Lower leg skin (tissue), 4 donors: ENCODE results near the gene DPP6. TPM values are rescaled to one million over a fixed set of nuclear protein-coding genes. Genes with fewer than 3 reads are reported as not detected.

Source experiments
- DNase-seq, 2 donors: peaks; one replicate each; pipeline ENCODE4 v3.0.0-alpha.2; 2019; ENCODE audit warnings: low spot score in 2 of 2
- H3K4me3 ChIP-seq: fragments of 200-600 bp; sonication (generic); 2 replicates; pipeline ENCODE4 v1.5.1; 2017; ENCODE audit warnings: mild to moderate bottlenecking, low read depth; ENCODE audit not compliant: poor library complexity, severe bottlenecking
- POLR2A ChIP-seq, 2 donors: fragments of 450-650 bp; IDR thresholded peaks; one replicate each; pipeline ENCODE4 v1.6.1; 2016 to 2017; ENCODE audit warnings: antibody characterized with exemption in 2 of 2, mild to moderate bottlenecking in 1 of 2, moderate library complexity in 1 of 2
- WGBS, 2 donors: methylation state at CpG; one replicate each; pipeline ENCODE4 v1.1.5; 2018; 5-methylcytosine and 5-hydroxymethylcytosine counted together
- intact Hi-C: fragments of 100-400 bp; cut with DNase I; formaldehyde crosslinking; loops from one replicate; pipeline ENCODE4 v1.15.0; 2023; ENCODE audit warnings: low total_unique reads
- total RNA-seq, 4 donors: library from RNA; depleted of rRNA; stranded (reverse); fragments of >200 nt; gene quantifications; one replicate each; pipeline ENCODE4 v1.1.0, GENCODE V29; 2016
- TF ChIP-seq, protein P1 (sequence below), 3 donors: fragments of 450-650 bp; IDR thresholded peaks; one replicate each; pipeline ENCODE4 v1.5.1; 2016; ENCODE audit warnings: antibody characterized with exemption in 3 of 3, mild to moderate bottlenecking in 3 of 3, moderate library complexity in 2 of 3

Gene DPP6
- total RNA-seq, 4 donors from 2014 or later, result 1.0 to 4.5 (median 2.9) TPM

DNA sequence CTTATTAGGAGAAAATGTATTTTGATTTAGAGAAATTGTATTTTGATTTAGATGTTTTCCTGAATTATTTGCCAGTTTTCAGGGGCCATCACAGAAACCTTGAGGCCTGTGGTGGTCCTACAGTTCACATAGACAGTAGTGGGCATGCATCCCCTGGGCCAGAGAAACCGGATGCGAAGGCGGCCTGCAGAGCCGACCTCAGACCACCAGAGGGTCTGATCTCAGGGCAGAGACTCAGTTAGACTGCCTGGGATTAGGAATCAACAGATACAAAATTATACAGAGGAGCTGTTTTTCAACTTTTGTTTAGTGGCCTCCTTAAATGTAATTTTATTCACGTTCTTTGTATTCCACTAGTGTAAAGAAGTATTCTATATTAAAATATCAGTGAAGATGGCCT is 792.3 kb downstream of the DPP6 start:
- no peak overlapping the region for H3K4me3 ChIP-seq
- TF ChIP-seq, protein P1, sequence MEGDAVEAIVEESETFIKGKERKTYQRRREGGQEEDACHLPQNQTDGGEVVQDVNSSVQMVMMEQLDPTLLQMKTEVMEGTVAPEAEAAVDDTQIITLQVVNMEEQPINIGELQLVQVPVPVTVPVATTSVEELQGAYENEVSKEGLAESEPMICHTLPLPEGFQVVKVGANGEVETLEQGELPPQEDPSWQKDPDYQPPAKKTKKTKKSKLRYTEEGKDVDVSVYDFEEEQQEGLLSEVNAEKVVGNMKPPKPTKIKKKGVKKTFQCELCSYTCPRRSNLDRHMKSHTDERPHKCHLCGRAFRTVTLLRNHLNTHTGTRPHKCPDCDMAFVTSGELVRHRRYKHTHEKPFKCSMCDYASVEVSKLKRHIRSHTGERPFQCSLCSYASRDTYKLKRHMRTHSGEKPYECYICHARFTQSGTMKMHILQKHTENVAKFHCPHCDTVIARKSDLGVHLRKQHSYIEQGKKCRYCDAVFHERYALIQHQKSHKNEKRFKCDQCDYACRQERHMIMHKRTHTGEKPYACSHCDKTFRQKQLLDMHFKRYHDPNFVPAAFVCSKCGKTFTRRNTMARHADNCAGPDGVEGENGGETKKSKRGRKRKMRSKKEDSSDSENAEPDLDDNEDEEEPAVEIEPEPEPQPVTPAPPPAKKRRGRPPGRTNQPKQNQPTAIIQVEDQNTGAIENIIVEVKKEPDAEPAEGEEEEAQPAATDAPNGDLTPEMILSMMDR (IDR thresholded peaks at IDR 0.05), result no peak
- TF ChIP-seq POLR2A (IDR thresholded peaks at IDR 0.05), result no peak
- intact Hi-C loops, result no loop called here
- WGBS, 2 donors, result 80 to 86% methylated on average over 5 of the region's 5 CpGs
- DNase-seq, result no peak

DNA sequence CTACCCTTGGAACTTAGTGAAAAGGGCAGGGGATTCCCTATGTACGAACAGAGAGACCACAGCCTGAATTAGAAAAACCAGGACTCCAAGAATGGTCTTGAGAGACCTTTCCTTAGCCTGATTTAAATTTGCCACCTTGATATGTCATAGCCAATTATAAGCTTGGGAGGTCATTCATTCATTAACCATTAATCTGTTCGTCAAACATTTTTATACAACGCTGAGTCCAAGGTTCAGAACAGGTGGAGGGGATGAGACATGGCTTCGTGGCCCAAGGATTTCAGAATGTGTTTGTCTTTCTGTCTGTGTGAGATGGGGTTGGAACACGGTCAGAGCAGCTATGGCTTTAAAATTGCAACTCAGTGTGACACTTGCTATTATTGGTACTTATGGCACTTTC is 792.8 kb downstream of the DPP6 start:
- TF ChIP-seq POLR2A (IDR thresholded peaks at IDR 0.05), result no peak
- TF ChIP-seq, protein P1 (IDR thresholded peaks at IDR 0.05), result no peak
- 87 to 89% methylated on average over 5 of the region's 5 CpGs for WGBS, 2 donors
- no peak for DNase-seq
- intact Hi-C loops, result no loop called here
- no peak overlapping the region for H3K4me3 ChIP-seq

DNA sequence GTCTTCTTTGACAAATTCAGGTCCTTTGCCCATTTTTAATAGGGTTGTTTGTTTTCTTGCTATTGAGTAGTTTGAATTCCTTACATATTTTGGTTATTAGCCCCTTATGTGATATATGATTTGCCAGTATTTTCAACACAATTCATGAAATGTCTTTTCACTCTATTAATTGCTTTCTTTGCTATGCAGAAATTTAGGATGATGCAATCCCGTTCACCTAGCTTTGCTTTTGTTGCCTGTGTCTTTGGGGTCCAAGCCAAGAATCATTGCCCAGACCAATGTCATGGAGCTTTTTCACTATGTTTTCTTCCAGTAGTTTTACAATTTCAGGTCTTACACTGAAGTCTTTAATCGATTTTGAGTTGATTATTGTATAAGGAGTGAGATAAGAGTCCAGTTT is 796.3 kb downstream of the DPP6 start:
- 50 to 59% methylated on average over 2 of the region's 2 CpGs for WGBS, 2 donors
- no peak overlapping the region for H3K4me3 ChIP-seq
- DNase-seq, result no peak
- TF ChIP-seq, protein P1 (IDR thresholded peaks at IDR 0.05), result no peak
- no peak for TF ChIP-seq POLR2A (IDR thresholded peaks at IDR 0.05)
- intact Hi-C loops, result no loop called here

DNA sequence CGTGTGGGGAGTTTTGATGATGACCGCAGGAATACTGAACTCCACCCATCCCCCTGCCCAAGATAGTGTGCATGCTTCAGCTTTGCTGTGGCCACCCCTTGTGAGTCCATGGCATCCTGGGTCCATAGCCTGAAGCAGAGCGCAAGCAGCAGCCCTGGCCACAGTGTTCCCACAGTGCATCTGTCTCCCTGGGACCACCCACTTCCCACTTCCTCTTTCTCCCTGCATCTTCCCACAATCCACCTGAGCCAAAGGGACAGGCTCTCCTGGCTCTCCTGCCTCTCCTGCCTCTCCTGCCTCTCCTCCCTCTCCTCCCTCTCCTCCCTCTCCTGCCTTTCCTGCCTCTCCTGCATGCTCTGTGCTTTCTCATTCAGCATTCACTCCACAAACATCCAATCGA is 800.0 kb downstream of the DPP6 start:
- WGBS, 2 donors, result 67 to 86% methylated on average over 4 of the region's 4 CpGs
- TF ChIP-seq, protein P1 (IDR thresholded peaks at IDR 0.05), result no peak
- no peak for TF ChIP-seq POLR2A (IDR thresholded peaks at IDR 0.05)
- no peak for DNase-seq
- no peak overlapping the region for H3K4me3 ChIP-seq
- intact Hi-C loops, result no loop called here

DNA sequence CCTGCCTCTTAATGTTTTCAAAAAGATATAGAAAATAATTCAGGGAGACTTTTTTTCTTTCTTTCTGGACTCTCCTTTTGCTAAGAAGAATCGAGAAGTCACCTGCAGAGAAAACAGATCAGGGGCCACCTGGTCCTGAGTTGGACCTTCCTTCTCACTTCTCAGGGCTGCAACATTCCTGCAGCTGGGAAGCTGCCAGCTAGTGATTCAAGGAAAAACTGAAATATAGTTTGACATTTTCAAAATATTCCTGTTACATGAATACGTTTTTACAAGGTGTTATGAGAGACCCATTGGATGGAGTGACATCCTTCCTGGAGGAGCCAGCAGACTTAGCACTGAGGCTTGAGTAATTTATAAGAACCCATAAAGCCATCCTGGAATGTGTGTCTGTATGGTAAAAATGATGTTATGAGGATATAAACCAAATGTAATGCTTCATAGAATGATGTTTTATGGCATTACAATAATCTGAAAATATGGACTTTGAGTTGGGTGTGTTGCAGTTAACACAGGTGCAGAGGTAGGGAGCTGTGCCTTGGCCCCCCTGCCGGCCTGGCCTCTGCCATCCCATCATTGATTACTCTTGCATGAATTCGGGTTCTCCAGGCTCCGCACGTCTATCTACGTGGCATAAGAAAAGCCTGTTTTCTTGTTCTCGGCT is 801.0 kb downstream of the DPP6 start:
- no peak for DNase-seq
- 88 to 90% methylated on average over 8 of the region's 8 CpGs for WGBS, 2 donors
- intact Hi-C loops, result no loop called here
- TF ChIP-seq, protein P1 (IDR thresholded peaks at IDR 0.05), result no peak
- no peak for TF ChIP-seq POLR2A (IDR thresholded peaks at IDR 0.05)
- no peak overlapping the region for H3K4me3 ChIP-seq

DNA sequence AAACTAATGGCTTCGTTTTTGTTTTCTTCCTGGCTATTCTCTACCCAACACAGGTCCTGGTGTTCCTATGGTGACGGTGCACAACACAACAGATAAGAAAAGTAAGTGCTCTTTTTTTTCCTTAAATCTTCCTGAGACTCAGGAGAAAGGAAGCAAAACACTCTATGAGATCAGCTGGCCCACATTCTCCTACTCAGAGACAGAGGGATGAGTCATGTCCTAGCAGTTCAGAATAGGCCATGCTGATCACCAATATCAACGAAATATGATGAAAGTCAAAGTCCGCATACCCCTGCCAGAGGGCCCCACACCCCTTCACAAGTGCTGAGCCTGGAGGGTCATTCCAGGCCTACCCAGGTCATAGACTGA is 801.5 kb downstream of the DPP6 start:
- intact Hi-C loops, result no loop called here
- DNase-seq, result no peak
- no peak for TF ChIP-seq POLR2A (IDR thresholded peaks at IDR 0.05)
- TF ChIP-seq, protein P1 (IDR thresholded peaks at IDR 0.05), result no peak
- 76 to 79% methylated on average over 4 of the region's 4 CpGs for WGBS, 2 donors
- no peak overlapping the region for H3K4me3 ChIP-seq
